ENCODE results near the gene B3GALT6. TPM values are rescaled to one million over a fixed set of nuclear protein-coding genes. Genes with fewer than 3 reads are reported as not detected.

B3GALT6 gene
- total RNA-seq, 1 experiment from 2014 or later = 74.0 TPM

GRCh38 chr1:1216770-1217620, 15.0 kb upstream of the B3GALT6 start:
- peaks cover 30% of the 10 kb centered on the region; the same call in 1 of the 2 replicates for H3K36me3 ChIP-seq (ENCODE audit: low read depth, low read length)
- ATAC-seq (no peak), DNase-seq (no peak)
- no peaks in the 10 kb centered on the region for H3K27me3 ChIP-seq (ENCODE audit: low read length)
- H2AFZ ChIP-seq (ENCODE audit: low read length) = no peak overlapping the region
- H3K27ac ChIP-seq (ENCODE audit: low read length) = no peak overlapping the region
- no peaks in the 10 kb centered on the region for H3K9me3 ChIP-seq (ENCODE audit: low read length)
- POLR2A ChIA-PET (ENCODE audit: unreplicated experiment) = no interaction called here
- no peaks in the 10 kb centered on the region for H3F3A ChIP-seq (ENCODE audit: low read length, unreplicated experiment)
- no peaks in the 10 kb centered on the region for H3K9me2 ChIP-seq (replicated peaks; ENCODE audit: low read length)
- BruUV-seq (replicated peaks) = no TSS peak
- H3K4me3 ChIP-seq (ENCODE audit: low read length) = no peak overlapping the region
- no peak overlapping the region for H3K4me2 ChIP-seq (ENCODE audit: low read length)
- no peaks in the 10 kb centered on the region for H3K79me2 ChIP-seq (ENCODE audit: low read length)
- CTCF ChIA-PET = interaction anchor here (0.5 kb wide), 1 partner anchor 75 kb away, joined by 3 read pairs; no protein-coding TSS in a partner anchor
- no peak for TF ChIP-seq EZH2 (IDR thresholded peaks at IDR 0.05; ENCODE audit: low read length, unreplicated experiment)
- no peak for TF ChIP-seq CTCF (conservative IDR thresholded peaks at IDR 0.05; ENCODE audit: low read depth, low read length)
- no peak for TF ChIP-seq EZH2phosphoT487 (IDR thresholded peaks at IDR 0.05; ENCODE audit: borderline replicate concordance, low read length)
- intact Hi-C loops (cut with micrococcal nuclease) = no loop called here
- H4K20me1 ChIP-seq (ENCODE audit: low read length) = no peaks in the 10 kb centered on the region
- no peak overlapping the region for H3K9ac ChIP-seq (ENCODE audit: low read length)
- no peaks in the 10 kb centered on the region for H3K4me1 ChIP-seq (ENCODE audit: insufficient read depth, low read length)

- no peak overlapping the region for H3K9ac ChIP-seq (ENCODE audit: low read length)
- no peaks in the 10 kb centered on the region for H3K4me1 ChIP-seq (ENCODE audit: insufficient read depth, low read length)
- H4K20me1 ChIP-seq (ENCODE audit: low read length) = no peaks in the 10 kb centered on the region
- H3K36me3 ChIP-seq (ENCODE audit: low read depth, low read length) = peaks cover 37% of the 10 kb centered on the region; the same call in 1 of the 2 replicates
- no peak overlapping the region for H3K27ac ChIP-seq (ENCODE audit: low read length)
- no peak overlapping the region for H3K4me3 ChIP-seq (ENCODE audit: low read length)
- no peaks in the 10 kb centered on the region for H3K27me3 ChIP-seq (ENCODE audit: low read length)
- no peak for TF ChIP-seq EZH2 (IDR thresholded peaks at IDR 0.05; ENCODE audit: low read length, unreplicated experiment)
- no peak for TF ChIP-seq CTCF (conservative IDR thresholded peaks at IDR 0.05; ENCODE audit: low read depth, low read length)
- TF ChIP-seq EZH2phosphoT487 (IDR thresholded peaks at IDR 0.05; ENCODE audit: borderline replicate concordance, low read length) = no peak
- no peak overlapping the region for H3K4me2 ChIP-seq (ENCODE audit: low read length)
- no peaks in the 10 kb centered on the region for H3K9me2 ChIP-seq (replicated peaks; ENCODE audit: low read length)
- peak; percentile 53 for DNase-seq
- no peak overlapping the region for H2AFZ ChIP-seq (ENCODE audit: low read length)
- ChIA-PET POLR2A (ENCODE audit: unreplicated experiment) (interaction anchor here (0.6 kb wide), 2 partner anchors 114 to 161 kb away, joined by 4 to 7 read pairs; no protein-coding TSS in a partner anchor), CTCF (interaction anchor here (0.5 kb wide), 1 partner anchor 74 kb away, joined by 3 read pairs; no protein-coding TSS in a partner anchor)
- ATAC-seq = peak; percentile 65
- no peaks in the 10 kb centered on the region for H3K79me2 ChIP-seq (ENCODE audit: low read length)
- H3K9me3 ChIP-seq (ENCODE audit: low read length) = no peaks in the 10 kb centered on the region
- BruUV-seq (replicated peaks) = no TSS peak
- intact Hi-C loops (cut with micrococcal nuclease) = no loop called here
- H3F3A ChIP-seq (ENCODE audit: low read length, unreplicated experiment) = no peaks in the 10 kb centered on the region
Observed at GRCh38 chr1:1217621-1218523, 14.2 kb upstream of the B3GALT6 start.

Measured in PC-3 (cell line).